ENCODE measurements around the gene ZSWIM6.

ZSWIM6 gene

DNA sequence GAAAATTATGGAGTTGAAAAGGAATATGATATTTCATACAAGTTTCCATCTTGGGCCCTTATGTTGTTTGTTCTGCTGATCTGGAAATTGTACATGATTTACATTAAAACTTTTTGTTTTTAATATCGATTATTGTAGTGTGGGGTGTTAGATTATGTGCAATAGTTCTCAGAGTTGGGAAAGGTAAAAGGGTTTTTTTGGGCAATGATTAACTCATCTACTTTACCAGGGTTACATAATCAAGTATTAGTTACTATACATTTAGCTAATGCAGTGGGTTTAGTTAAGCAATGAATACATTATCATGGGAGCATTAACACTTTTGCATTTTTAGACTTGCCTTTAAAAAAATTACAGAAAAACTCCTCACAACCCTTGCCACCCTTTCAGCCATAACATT is 134.0 kb downstream of the ZSWIM6 start:
- TF ChIP-seq, protein P1, sequence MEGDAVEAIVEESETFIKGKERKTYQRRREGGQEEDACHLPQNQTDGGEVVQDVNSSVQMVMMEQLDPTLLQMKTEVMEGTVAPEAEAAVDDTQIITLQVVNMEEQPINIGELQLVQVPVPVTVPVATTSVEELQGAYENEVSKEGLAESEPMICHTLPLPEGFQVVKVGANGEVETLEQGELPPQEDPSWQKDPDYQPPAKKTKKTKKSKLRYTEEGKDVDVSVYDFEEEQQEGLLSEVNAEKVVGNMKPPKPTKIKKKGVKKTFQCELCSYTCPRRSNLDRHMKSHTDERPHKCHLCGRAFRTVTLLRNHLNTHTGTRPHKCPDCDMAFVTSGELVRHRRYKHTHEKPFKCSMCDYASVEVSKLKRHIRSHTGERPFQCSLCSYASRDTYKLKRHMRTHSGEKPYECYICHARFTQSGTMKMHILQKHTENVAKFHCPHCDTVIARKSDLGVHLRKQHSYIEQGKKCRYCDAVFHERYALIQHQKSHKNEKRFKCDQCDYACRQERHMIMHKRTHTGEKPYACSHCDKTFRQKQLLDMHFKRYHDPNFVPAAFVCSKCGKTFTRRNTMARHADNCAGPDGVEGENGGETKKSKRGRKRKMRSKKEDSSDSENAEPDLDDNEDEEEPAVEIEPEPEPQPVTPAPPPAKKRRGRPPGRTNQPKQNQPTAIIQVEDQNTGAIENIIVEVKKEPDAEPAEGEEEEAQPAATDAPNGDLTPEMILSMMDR (IDR thresholded peaks at IDR 0.05; ENCODE audit: low read depth, low read length) = no peak
- in situ Hi-C loops (cut with HindIII; ENCODE audit: low sequenced_read_pairs) = no loop called here
- H3K4me3 ChIP-seq (ENCODE audit: low read depth, low read length) = no peak overlapping the region
- no peak for DNase-seq (ENCODE audit: low read depth, low spot score)

DNA sequence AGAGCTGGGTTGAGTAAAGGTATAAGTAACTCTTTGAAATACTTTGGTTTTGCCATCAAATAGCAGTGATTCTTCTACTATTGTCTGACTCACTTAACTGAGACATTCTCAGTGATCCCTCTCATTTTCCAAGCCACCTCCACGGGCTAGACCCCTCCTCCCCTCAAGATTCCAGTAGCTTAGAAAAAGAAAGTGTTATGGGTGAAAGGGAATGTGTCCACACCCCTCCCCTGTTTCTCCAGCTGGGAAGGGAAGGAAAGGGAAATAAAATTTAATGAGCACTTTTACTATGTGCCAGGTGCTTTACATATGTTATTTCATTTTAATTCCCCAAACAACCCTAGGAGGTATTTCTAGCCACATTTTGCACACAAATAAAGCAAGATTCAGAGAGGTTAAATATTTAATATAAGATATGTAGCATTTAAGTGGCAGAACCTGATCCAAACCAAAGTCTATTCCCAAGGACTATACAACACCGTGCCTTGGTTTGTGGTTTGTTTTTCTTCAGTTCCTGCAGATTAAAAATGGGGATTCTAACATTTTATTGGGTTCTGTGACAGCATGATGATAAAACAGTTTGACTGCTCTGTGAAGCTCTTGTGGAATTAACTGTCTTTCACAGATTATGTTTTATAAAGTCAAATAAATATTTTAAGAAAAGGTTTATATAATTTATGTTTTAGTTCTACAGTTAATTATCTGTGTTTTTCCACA is 135.9 kb downstream of the ZSWIM6 start:
- no peak overlapping the region for H3K4me3 ChIP-seq (ENCODE audit: low read depth, low read length)
- peak; percentile 78 for DNase-seq (ENCODE audit: low read depth, low spot score)
- TF ChIP-seq, protein P1 (IDR thresholded peaks at IDR 0.05; ENCODE audit: low read depth, low read length) = no peak
- in situ Hi-C loops (cut with HindIII; ENCODE audit: low sequenced_read_pairs) = no loop called here

DNA sequence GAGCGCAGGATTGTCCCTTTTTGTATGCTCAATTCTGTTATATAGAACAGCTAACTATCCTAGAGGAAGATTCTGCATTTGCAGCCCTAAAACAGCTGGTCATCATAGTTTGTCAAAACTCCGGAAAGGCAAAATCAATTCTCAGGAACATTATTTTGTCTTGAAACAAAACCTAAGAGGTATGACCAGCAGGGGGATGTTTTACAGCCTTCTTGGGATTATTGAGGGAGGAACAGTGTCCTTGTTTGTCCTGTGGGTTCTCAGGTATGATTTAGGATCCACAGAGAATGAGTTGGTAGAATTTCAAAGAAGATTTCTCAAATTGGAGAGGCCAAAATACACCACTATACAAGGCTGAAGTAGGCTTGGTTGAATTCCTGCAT is 136.4 kb downstream of the ZSWIM6 start:
- H3K4me3 ChIP-seq (ENCODE audit: low read depth, low read length) = no peak overlapping the region
- no peak for DNase-seq (ENCODE audit: low read depth, low spot score)
- TF ChIP-seq, protein P1 (IDR thresholded peaks at IDR 0.05; ENCODE audit: low read depth, low read length) = peak; percentile 20
- in situ Hi-C loops (cut with HindIII; ENCODE audit: low sequenced_read_pairs) = no loop called here

DNA sequence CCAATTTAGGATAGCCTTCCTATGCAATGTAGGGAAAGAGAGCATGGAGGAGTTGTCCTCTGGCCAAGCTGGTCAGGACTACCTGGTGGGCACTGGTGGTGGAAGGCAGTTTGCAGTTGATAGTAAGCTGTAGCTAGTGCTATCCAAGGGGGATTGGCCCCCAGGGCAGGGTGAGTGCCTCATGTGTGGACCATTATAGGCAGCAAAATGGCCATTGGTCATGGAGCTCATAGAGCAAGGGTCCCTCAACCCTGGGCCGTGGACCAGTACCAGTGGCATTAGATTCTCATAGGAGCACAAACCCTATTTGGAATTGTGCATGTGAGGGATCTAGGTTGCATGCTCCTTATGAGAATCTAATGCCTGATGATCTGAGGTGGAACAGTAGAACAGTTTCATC is 139.3 kb downstream of the ZSWIM6 start:
- TF ChIP-seq, protein P1 (IDR thresholded peaks at IDR 0.05; ENCODE audit: low read depth, low read length) = no peak
- in situ Hi-C loops (cut with HindIII; ENCODE audit: low sequenced_read_pairs) = no loop called here
- no peak overlapping the region for H3K4me3 ChIP-seq (ENCODE audit: low read depth, low read length)
- DNase-seq (ENCODE audit: low read depth, low spot score) = no peak

DNA sequence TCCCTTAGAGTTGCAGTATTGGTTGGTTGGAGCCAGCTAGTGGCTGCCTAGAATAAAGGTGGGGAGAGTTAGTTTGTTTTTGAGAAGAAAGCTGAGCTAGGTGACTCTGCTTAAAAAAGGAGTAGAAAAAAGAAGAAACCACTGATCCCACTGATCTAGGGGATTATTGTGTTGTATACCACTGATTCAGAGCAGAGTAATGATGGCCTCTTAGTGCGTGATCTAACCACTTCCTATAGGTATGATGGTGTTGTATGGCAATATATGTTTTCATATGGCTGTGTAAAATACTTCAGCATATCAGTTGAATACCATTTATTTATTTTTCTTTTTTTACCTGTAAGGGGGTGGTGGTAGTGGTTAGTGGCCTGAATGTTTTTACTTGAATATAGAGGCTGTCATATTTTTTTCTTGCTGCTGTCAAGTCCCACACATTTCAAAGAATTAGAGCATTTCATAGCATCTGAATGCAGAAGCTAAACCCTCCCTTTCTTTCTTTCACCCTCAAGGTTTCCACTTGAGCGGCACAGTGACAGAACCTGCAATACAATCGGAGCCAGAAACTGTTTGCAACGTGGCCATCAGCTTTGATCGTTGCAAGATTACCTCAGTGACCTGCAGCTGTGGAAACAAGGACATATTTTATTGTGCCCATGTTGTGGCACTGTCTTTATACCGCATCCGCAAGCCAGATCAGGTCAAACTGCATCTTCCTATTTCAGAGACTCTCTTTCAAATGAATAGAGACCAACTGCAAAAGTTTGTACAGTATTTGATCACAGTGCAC is 140.3 kb downstream of the ZSWIM6 start:
- H3K4me3 ChIP-seq (ENCODE audit: low read depth, low read length) = no peak overlapping the region
- DNase-seq (ENCODE audit: low read depth, low spot score) = no peak
- TF ChIP-seq, protein P1 (IDR thresholded peaks at IDR 0.05; ENCODE audit: low read depth, low read length) = no peak
- in situ Hi-C loops (cut with HindIII; ENCODE audit: low sequenced_read_pairs) = no loop called here

DNA sequence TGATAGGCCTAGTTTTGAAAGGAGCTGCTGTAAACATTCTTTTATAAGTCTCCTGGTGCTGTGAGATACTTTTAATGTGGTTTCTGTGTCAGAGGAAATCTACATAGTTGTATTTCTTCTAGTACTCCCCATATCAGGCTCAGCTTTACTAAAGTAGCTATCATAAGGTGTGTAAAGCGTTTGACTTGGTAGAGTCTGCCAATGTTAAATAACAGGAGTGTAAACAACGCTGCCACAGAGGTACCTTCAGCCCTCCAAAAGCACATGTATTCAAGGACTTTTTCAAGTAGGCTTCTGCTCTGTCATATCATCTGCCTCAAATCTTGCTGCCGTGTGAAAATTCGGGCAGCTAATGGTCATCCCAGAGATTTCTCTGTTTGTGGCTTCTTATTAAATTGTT is 142.7 kb downstream of the ZSWIM6 start:
- no peak for DNase-seq (ENCODE audit: low read depth, low spot score)
- TF ChIP-seq, protein P1 (IDR thresholded peaks at IDR 0.05; ENCODE audit: low read depth, low read length) = no peak
- in situ Hi-C loops (cut with HindIII; ENCODE audit: low sequenced_read_pairs) = no loop called here

More for the DNA sequence above, 142.7 kb downstream of the ZSWIM6 start:
- no peak overlapping the region for H3K4me3 ChIP-seq (ENCODE audit: low read depth, low read length)
